Activated CD4-positive, CD25-positive, alpha-beta regulatory T cell treated with anti-CD3 and anti-CD28 coated beads, Interleukin-2, amount 50 U/mL, for 72 hours (primary cell): ENCODE measurements around the gene LEF1.

Source experiments
- DNase-seq: peaks from one replicate; pipeline ENCODE4 v3.0.0; 2021

The LEF1 gene

GRCh38 chr4:108174856-108175255 lies 6.1 kb upstream of the LEF1 start:
- DNase-seq, result no peak

- no peak for DNase-seq
Observed at GRCh38 chr4:108173599-108174057, 4.9 kb upstream of the LEF1 start.

- peak; percentile 73 for DNase-seq
Observed at GRCh38 chr4:108172753-108173598, 4.2 kb upstream of the LEF1 start.

GRCh38 chr4:108172231-108172752 lies 3.6 kb upstream of the LEF1 start:
- peak; percentile 54 for DNase-seq

- peak; percentile 55 for DNase-seq
Observed at GRCh38 chr4:108171339-108172230, 2.9 kb upstream of the LEF1 start.

- no peak for DNase-seq
Observed at GRCh38 chr4:108170631-108171338, 2.1 kb upstream of the LEF1 start.

- no peak for DNase-seq
Observed at GRCh38 chr4:108169664-108170063, 932 bp upstream of the LEF1 start.

- no peak for DNase-seq
Observed at GRCh38 chr4:108168160-108168670, 517 bp downstream of the LEF1 start.

GRCh38 chr4:108166441-108167315 lies 2.1 kb downstream of the LEF1 start:
- peak; percentile 82 for DNase-seq

- no peak for DNase-seq
Observed at GRCh38 chr4:108166038-108166437, 2.7 kb downstream of the LEF1 start.

- no peak for DNase-seq
Observed at GRCh38 chr4:108165586-108165985, 3.1 kb downstream of the LEF1 start.

GRCh38 chr4:108163351-108163750 lies 5.4 kb downstream of the LEF1 start:
- DNase-seq, result no peak

GRCh38 chr4:108160741-108161352 lies 7.9 kb downstream of the LEF1 start:
- DNase-seq, result no peak

GRCh38 chr4:108159845-108160244 lies 8.9 kb downstream of the LEF1 start:
- DNase-seq, result no peak

GRCh38 chr4:108157655-108158054 lies 11.1 kb downstream of the LEF1 start:
- no peak for DNase-seq

- no peak for DNase-seq
Observed at GRCh38 chr4:108156391-108156790, 12.3 kb downstream of the LEF1 start.

GRCh38 chr4:108155373-108155772 lies 13.4 kb downstream of the LEF1 start:
- no peak for DNase-seq

GRCh38 chr4:108152980-108153379 lies 15.8 kb downstream of the LEF1 start:
- no peak for DNase-seq

- no peak for DNase-seq
Observed at GRCh38 chr4:108149588-108150380, 18.9 kb downstream of the LEF1 start.

GRCh38 chr4:108148316-108148715 lies 20.4 kb downstream of the LEF1 start:
- DNase-seq, result no peak
